Measurements from ENCODE around the gene SPATA13. TPM values are rescaled to one million over a fixed set of nuclear protein-coding genes. Genes with fewer than 3 reads are reported as not detected.
A peak's percentile ranks its signal among the peaks of the same experiment; 100 is the strongest.

The SPATA13 gene
- total RNA-seq, 2 experiments from 2014 or later, result 55.4 to 59.2 TPM

- Mint-ChIP-seq H3K4me3 (no peak overlapping the region), H3K4me1 (peaks cover 32% of the 10 kb centered on the region), H3K9me3 (no peaks in the 10 kb centered on the region), H3K27me3 (no peaks in the 10 kb centered on the region), H3K27ac (no peak overlapping the region), H3K36me3 (ENCODE audit: low read depth) (no peaks in the 10 kb centered on the region)
- POLR2A ChIA-PET, result interaction anchor here (1.1 to 1.7 kb wide), 2 partner anchors 28 to 173 kb away, joined by 4 to 5 read pairs; no protein-coding TSS in a partner anchor
- CTCF ChIA-PET, result interaction anchor here (0.9 to 1.3 kb wide), 4 partner anchors 11 to 266 kb away, joined by 3 to 5 read pairs (median 4); no protein-coding TSS in a partner anchor
- DNase-seq, result no peak
These were observed 65.4 kb downstream of the SPATA13 start for GRCh38 chr13:24225930-24226329.

DNA sequence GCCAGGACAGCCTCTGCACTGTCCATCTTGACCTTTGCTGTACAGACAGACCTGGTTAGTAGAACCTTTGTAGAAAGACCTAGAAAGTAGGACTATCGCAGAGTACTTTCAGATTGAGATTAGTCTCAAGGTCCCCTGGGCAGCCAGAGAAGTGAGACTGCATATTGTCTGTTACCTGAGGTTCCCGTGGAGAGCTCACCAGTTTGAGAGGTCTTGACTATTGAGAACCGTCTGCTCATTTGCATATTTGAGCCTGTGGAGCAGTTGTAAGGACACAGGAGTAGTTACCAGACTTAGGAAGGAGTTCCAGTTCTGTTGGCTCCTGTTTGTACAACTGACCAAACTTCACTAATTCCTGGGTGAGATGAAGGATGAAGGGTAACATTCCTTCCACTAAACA is 66.2 kb downstream of the SPATA13 start:
- CTCF ChIA-PET, result interaction anchor here (1.0 kb wide), 1 partner anchor 266 kb away, joined by 3 read pairs; no protein-coding TSS in a partner anchor
- POLR2A ChIA-PET, result no interaction called here

GRCh38 chr13:24228852-24229458 is 68.4 kb downstream of the SPATA13 start:
- H3K27me3 Mint-ChIP-seq, result no peaks in the 10 kb centered on the region
- no peak overlapping the region for H3K27ac Mint-ChIP-seq
- ChIA-PET POLR2A (interaction anchor here (1.0 to 1.4 kb wide), 5 partner anchors 11 to 55 kb away, joined by 3 to 9 read pairs (median 4); no protein-coding TSS in a partner anchor), CTCF (interaction anchor here (0.7 to 3.5 kb wide), 38 partner anchors 9 to 316 kb away, joined by 3 to 26 read pairs (median 4); partner anchors contain the start of gene SPATA13)
- H3K4me3 Mint-ChIP-seq, result no peak overlapping the region
- H3K9me3 Mint-ChIP-seq, result no peaks in the 10 kb centered on the region
- peak; percentile 49 for DNase-seq
- H3K4me1 Mint-ChIP-seq, result peaks cover 39% of the 10 kb centered on the region
- H3K36me3 Mint-ChIP-seq (ENCODE audit: low read depth), result no peaks in the 10 kb centered on the region

More for the DNA sequence above, 66.2 kb downstream of the SPATA13 start:
- no peak overlapping the region for H3K4me3 Mint-ChIP-seq
- H3K27me3 Mint-ChIP-seq, result no peaks in the 10 kb centered on the region
- no peak overlapping the region for H3K27ac Mint-ChIP-seq
- no peaks in the 10 kb centered on the region for H3K36me3 Mint-ChIP-seq (ENCODE audit: low read depth)
- DNase-seq, result no peak
- H3K4me1 Mint-ChIP-seq, result peaks cover 32% of the 10 kb centered on the region
- H3K9me3 Mint-ChIP-seq, result no peaks in the 10 kb centered on the region

GRCh38 chr13:24230428-24231072 is 70.0 kb downstream of the SPATA13 start:
- Mint-ChIP-seq H3K4me1 (peaks cover 26% of the 10 kb centered on the region), H3K4me3 (no peak overlapping the region), H3K27ac (no peak overlapping the region), H3K9me3 (no peaks in the 10 kb centered on the region), H3K36me3 (ENCODE audit: low read depth) (no peaks in the 10 kb centered on the region), H3K27me3 (no peaks in the 10 kb centered on the region)
- ChIA-PET CTCF (interaction anchor here (0.9 to 3.5 kb wide), 9 partner anchors 12 to 270 kb away, joined by 3 to 26 read pairs (median 3); no protein-coding TSS in a partner anchor), POLR2A (interaction anchor here (0.7 to 2.0 kb wide), 4 partner anchors 10 to 24 kb away, joined by 3 to 6 read pairs (median 3); no protein-coding TSS in a partner anchor)
- DNase-seq, result no peak

GRCh38 chr13:24231377-24231776 is 70.9 kb downstream of the SPATA13 start:
- H3K27me3 Mint-ChIP-seq, result no peaks in the 10 kb centered on the region
- POLR2A ChIA-PET, result interaction anchor here (0.7 to 2.0 kb wide), 3 partner anchors 13 to 24 kb away, joined by 3 to 6 read pairs (median 3); no protein-coding TSS in a partner anchor
- H3K9me3 Mint-ChIP-seq, result no peaks in the 10 kb centered on the region
- H3K27ac Mint-ChIP-seq, result no peak overlapping the region
- H3K4me3 Mint-ChIP-seq, result no peak overlapping the region
- no peak for DNase-seq
- H3K36me3 Mint-ChIP-seq (ENCODE audit: low read depth), result no peaks in the 10 kb centered on the region
- CTCF ChIA-PET, result interaction anchor here (1.0 to 3.5 kb wide), 6 partner anchors 12 to 247 kb away, joined by 3 to 26 read pairs (median 4); no protein-coding TSS in a partner anchor
- peaks cover 25% of the 10 kb centered on the region for H3K4me1 Mint-ChIP-seq

DNA sequence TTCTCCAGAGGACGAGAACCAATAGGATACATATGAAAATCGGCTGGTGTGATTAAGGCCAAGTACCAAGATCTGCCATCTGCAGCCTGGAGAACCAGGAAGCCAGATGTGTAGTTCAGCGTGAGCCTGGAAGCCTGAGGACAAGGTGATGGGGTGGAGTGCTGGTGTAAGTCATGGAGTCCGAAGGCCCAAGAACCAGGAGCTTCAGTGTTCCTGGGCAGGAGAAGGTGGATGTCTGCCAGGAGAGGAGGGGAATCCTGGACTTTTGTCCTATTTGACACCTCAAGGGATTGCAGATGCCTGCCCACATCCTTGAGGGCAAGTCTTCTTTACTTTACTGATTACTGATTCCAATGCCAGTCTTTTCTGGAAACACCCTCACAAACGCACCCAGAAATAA is 71.5 kb downstream of the SPATA13 start:
- H3K9me3 Mint-ChIP-seq, result no peaks in the 10 kb centered on the region
- no peak overlapping the region for H3K4me3 Mint-ChIP-seq
- H3K27me3 Mint-ChIP-seq, result no peaks in the 10 kb centered on the region
- peaks cover 25% of the 10 kb centered on the region for H3K4me1 Mint-ChIP-seq
- ChIA-PET CTCF (interaction anchor here (2.2 kb wide), 1 partner anchor 178 kb away, joined by 8 read pairs; no protein-coding TSS in a partner anchor), POLR2A (interaction anchor here (2.0 kb wide), 1 partner anchor 19 kb away, joined by 6 read pairs; no protein-coding TSS in a partner anchor)
- no peaks in the 10 kb centered on the region for H3K36me3 Mint-ChIP-seq (ENCODE audit: low read depth)
- no peak for DNase-seq
- H3K27ac Mint-ChIP-seq, result no peak overlapping the region

DNA sequence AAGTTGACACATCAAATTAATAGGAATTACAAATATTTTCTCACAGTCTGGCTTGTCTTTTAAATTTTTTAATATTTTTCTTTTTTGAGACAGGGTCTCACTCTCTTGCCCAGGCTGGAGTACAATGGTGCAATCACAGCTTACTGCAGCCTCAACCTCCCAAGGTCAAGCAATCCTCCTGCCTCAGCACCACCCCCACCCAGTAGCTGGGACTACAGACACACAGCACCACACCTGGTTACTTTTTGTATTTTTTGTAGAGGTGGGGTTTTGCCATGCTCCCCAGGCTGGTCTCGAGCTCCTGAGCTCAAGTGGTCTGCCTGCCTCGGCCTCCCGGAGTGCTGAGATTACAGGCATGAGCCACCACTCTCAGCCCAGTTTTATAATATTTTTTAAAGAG is 72.0 kb downstream of the SPATA13 start:
- Mint-ChIP-seq H3K4me3 (no peak overlapping the region), H3K9me3 (no peaks in the 10 kb centered on the region), H3K27me3 (no peaks in the 10 kb centered on the region), H3K36me3 (ENCODE audit: low read depth) (no peaks in the 10 kb centered on the region), H3K27ac (no peak overlapping the region), H3K4me1 (peaks cover 25% of the 10 kb centered on the region)
- DNase-seq, result no peak
- ChIA-PET POLR2A (interaction anchor here (1.8 kb wide), 1 partner anchor 19 kb away, joined by 6 read pairs; no protein-coding TSS in a partner anchor), CTCF (no interaction called here)

- peaks cover 25% of the 10 kb centered on the region for H3K4me1 Mint-ChIP-seq
- CTCF ChIA-PET, result interaction anchor here (0.8 to 1.1 kb wide), 2 partner anchors 180 to 213 kb away, joined by 3 read pairs; no protein-coding TSS in a partner anchor
- no peak overlapping the region for H3K4me3 Mint-ChIP-seq
- peak overlapping the region; percentile 9 for H3K27ac Mint-ChIP-seq
- DNase-seq, result no peak
- POLR2A ChIA-PET, result interaction anchor here (1.8 to 2.2 kb wide), 2 partner anchors 18 to 37 kb away, joined by 6 to 9 read pairs; no protein-coding TSS in a partner anchor
- no peaks in the 10 kb centered on the region for H3K36me3 Mint-ChIP-seq (ENCODE audit: low read depth)
- no peaks in the 10 kb centered on the region for H3K27me3 Mint-ChIP-seq
- H3K9me3 Mint-ChIP-seq, result no peaks in the 10 kb centered on the region
These were observed 72.9 kb downstream of the SPATA13 start for GRCh38 chr13:24233351-24233901.

DNA sequence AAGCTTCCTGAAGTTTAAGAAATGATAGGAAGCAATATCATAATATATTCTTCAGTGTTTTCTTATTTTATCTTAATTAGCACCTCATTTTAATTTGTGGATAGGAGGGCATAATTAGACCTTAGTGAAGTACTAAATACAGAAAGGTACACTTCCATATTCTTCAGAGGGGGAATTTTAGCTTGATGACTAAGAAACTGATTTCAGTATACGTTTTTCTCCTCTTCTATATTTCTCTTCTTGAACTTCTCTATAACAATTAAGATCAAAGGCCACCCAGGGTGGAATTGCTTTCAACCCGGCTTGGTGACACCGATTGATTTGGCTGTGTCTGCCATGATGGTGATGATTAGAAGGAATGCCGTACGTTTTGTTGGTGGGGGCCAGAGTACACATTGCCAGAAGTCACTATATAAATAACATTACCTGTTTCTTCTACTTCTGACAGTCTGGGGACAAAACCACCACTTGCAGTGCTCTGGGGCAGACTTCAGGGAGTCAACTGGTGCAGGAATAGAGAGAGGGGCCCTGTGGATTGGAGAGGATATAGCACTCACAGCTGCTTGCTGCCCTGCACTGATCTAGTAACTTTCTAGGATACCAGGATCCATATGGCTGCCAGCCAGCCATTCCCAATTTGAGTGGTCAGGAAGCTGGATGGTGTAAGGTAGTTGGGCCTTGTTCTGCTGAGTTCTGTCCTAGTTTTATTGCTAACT is 73.8 kb downstream of the SPATA13 start:
- ChIA-PET POLR2A (interaction anchor here (1.8 to 2.2 kb wide), 2 partner anchors 17 to 36 kb away, joined by 6 to 9 read pairs; no protein-coding TSS in a partner anchor), CTCF (interaction anchor here (0.8 to 1.7 kb wide), 3 partner anchors 10 to 214 kb away, joined by 3 to 4 read pairs (median 3); no protein-coding TSS in a partner anchor)
- DNase-seq, result no peak
- Mint-ChIP-seq H3K27me3 (no peaks in the 10 kb centered on the region), H3K4me1 (peaks cover 27% of the 10 kb centered on the region), H3K36me3 (ENCODE audit: low read depth) (no peaks in the 10 kb centered on the region), H3K4me3 (no peak overlapping the region), H3K9me3 (no peaks in the 10 kb centered on the region), H3K27ac (no peak overlapping the region)

DNA sequence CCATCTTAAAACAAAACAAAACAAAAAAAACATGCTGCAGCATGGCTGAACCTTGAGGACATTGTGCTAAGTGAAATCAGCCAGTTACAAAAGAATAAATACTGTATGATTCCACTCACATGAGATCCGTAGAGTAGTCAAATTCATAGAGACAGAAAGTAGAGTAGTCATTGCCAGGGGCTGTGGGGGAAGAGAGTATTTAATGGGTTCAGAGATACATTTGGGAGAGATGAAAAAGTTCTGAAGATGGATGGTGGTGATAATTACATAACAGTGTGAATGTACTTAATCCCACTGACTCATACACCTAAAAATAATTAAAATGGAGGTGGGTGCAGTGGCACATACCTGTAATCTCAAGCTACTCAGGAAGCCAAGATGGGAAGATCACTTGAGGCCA is 76.8 kb downstream of the SPATA13 start:
- Mint-ChIP-seq H3K4me3 (no peak overlapping the region), H3K4me1 (peaks cover 13% of the 10 kb centered on the region), H3K27me3 (no peaks in the 10 kb centered on the region), H3K27ac (no peak overlapping the region), H3K9me3 (no peaks in the 10 kb centered on the region), H3K36me3 (ENCODE audit: low read depth) (no peaks in the 10 kb centered on the region)
- ChIA-PET POLR2A (no interaction called here), CTCF (interaction anchor here (1.1 kb wide), 1 partner anchor 9 kb away, joined by 4 read pairs; no protein-coding TSS in a partner anchor)
- no peak for DNase-seq

- Mint-ChIP-seq H3K36me3 (ENCODE audit: low read depth) (no peaks in the 10 kb centered on the region), H3K4me3 (no peak overlapping the region), H3K27me3 (no peaks in the 10 kb centered on the region), H3K9me3 (no peaks in the 10 kb centered on the region), H3K27ac (no peak overlapping the region), H3K4me1 (peaks cover 7% of the 10 kb centered on the region)
- ChIA-PET CTCF (interaction anchor here (1.1 to 2.2 kb wide), 2 partner anchors 10 to 12 kb away, joined by 3 to 6 read pairs; no protein-coding TSS in a partner anchor), POLR2A (interaction anchor here (1.5 kb wide), 1 partner anchor 10 kb away, joined by 4 read pairs; no protein-coding TSS in a partner anchor)
- DNase-seq, result no peak
These were observed 80.8 kb downstream of the SPATA13 start for GRCh38 chr13:24241336-24241735.

GRCh38 chr13:24242100-24242499 is 81.6 kb downstream of the SPATA13 start:
- Mint-ChIP-seq H3K27ac (no peak overlapping the region), H3K4me3 (no peak overlapping the region), H3K9me3 (no peaks in the 10 kb centered on the region), H3K27me3 (no peaks in the 10 kb centered on the region), H3K36me3 (ENCODE audit: low read depth) (no peaks in the 10 kb centered on the region), H3K4me1 (peaks cover 11% of the 10 kb centered on the region)
- ChIA-PET CTCF (no interaction called here), POLR2A (no interaction called here)
- DNase-seq, result no peak
